GM18868 (cell line): ENCODE data around the gene PHF21A.
"Not testable (repeated sequence)": the region's sequence is repeated elsewhere in the genome, so short reads cannot be mapped to it uniquely, and the experiment has no call there.

Experiments
- ATAC-seq: cut with Tn5 transposase; IDR thresholded peaks from one replicate; pipeline ENCODE4 v1.9.1; 2021; ENCODE audit warnings: mild to moderate bottlenecking, moderate library complexity; ENCODE audit not compliant: unreplicated experiment

PHF21A gene

DNA sequence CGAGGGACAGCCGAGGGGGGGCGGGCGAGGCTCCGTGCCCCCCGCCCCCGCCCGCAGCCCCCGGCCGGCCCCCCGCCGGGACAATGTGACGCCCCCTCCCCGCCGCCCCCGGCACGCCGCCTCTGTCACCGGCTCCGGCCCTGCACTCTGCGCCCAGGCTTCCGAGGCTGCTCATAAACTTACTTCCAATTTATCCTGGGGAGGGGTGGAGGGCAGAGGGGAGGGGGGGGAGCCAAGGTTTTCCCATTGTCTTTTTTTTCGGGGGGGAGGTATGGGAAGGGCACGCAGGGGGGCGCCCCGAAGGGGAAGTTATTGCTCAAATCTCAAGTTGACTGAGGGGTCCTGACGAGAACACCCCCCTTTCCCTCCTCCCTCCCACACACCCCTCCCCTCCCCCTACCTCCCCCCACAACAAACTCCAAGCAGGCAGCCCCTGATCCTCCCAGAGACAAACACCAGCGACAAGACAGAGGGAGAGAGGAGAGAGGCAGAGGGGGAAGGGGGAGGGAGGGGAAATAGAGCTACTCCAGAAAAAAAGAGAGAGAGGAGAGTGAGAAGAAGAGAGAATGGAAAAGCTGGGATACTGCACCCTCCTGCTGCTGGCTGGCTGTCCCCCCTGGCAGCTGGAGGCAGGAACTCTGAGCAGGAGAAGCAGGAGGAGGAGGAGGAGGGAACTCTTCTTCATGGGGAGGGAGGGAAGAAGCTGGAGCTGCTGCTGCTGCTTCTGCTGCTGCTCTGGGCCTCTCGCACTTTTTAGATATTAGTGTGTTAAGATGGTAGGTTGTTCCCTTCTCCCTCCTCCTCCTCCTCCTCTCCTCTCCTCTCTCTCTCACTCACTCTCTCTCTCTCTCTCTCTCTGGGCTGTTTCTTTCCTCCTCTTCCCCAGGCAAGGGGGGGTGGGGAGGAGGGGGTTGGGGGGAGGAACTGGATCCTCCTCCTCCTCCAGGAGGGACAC lies 631 bp downstream of the PHF21A start:
- ATAC-seq, result no peak

DNA sequence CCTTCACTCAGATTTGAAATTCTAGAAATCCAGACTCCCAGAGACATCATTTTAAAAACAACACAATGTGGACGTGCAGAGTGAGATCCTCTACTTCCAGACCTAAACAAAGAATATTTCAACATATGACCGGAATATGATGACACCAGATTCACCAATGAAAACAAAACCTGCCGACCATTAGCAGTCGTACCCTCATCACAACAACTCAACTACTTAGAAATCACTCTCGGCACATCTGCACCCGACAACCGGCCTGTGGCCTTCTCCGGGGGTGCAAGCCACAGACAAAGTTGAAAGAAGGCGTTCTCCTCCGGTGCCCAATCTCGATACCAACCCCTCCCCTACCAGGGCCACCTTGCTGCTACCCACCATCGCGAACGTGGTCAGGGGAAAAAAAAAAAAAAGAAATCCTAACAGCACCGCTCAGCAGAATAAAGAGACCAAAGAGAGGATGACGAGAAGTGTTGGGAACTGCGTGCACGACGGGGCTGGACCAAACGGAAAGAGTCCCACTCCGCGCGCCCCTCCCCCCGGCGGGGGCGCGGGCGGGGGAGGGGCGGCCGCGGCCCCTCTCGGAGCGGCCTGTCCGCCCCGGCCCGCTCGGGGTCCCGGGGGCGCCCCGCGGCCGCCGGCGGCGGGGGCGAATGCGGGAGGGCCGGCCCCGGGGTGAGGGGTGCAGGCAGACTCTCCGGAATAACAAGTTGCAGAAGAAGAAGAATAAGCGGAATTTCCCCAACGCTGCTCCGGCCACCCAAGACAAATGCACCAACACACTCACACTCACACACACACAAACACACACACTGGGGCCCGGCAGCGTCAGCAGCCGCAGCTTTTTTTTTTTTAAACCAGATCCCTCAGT lies 1.7 kb downstream of the PHF21A start:
- ATAC-seq, result peak; percentile 29

DNA sequence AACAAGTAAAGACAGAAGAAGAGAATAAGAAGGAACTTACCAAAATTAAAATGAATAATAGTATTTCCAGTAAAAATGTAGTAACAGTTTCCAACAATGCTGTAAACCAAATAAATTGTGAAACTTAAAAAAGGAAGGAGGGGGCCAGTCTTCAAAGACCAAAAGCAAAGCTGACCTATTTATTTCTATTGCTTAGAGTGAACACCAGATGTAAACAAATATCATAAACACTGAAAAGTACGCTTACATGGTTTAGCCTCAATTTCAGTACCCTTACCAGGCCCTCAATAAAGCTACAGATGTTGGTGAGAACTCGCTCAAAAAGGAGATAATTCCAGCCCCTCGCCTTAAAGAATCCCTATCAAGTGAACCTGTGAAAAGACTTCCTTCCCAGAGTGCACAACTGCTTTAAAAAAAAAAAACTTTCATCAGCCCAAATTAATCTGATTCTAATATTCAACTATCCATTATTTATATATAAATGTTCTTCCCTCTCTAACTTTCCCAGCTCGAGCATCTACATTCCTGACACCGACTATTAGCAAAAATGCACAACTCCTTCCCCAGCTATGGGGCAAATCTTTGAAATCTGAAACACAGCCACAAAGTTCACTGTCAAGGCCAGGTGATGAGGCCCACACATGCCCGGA lies 2.4 kb downstream of the PHF21A start:
- ATAC-seq, result no peak

GRCh38 chr11:46117842-46118241 lies 3.4 kb downstream of the PHF21A start:
- no peak for ATAC-seq

GRCh38 chr11:46116712-46117037 lies 4.6 kb downstream of the PHF21A start:
- ATAC-seq, result not testable (repeated sequence)

GRCh38 chr11:46116007-46116711 lies 5.1 kb downstream of the PHF21A start:
- ATAC-seq, result no peak

DNA sequence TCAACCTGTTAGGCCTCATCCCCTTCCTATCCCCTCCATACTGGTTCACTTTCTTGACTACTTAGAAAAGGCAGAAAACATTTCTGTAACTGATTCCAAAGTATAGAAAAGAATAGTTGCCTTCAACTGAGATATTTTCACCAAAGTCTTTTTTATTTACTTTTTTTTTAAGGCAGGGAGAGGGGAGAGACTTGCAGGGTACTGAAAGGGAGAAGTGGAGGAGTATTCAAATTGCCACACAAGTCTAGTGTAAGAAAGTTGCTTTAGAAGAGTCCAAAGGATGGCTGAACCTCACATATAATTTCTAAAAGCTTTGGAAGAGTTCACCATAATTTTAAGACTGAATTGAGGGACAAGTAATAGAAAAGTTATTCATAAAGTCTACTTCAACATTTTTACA lies 6.3 kb downstream of the PHF21A start:
- ATAC-seq, result no peak

GRCh38 chr11:46114378-46114777 lies 6.9 kb downstream of the PHF21A start:
- no peak for ATAC-seq

DNA sequence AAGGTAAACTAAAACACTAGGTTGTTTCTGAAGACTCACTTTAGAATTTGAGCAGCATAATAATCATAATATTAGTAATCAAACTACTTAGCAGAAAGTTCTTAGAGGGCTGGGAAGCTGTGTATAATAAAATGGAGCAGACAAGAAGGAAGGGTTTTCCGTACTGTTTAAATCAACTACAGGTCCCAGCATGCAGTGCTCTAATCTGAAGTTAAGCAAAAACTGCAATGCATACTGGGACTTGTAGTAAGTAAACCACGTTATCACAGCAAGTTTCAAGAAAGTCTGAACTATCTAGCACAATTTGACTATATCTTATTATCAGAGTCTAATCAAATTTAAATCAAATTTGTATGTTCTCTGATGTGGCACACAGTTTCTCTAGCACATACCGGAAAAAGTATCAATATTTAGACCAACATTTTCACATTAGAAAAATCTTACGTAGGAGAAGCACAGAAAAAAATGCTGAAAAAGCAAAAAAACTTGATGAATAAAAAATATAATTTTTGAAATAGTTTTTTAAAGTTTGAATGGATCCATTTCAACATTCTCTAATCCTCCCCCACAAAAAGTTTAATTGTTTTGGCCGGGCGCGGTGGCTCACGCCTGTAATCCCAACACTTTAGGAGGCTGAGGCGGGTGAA lies 8.2 kb downstream of the PHF21A start:
- peak; percentile 78 for ATAC-seq

DNA sequence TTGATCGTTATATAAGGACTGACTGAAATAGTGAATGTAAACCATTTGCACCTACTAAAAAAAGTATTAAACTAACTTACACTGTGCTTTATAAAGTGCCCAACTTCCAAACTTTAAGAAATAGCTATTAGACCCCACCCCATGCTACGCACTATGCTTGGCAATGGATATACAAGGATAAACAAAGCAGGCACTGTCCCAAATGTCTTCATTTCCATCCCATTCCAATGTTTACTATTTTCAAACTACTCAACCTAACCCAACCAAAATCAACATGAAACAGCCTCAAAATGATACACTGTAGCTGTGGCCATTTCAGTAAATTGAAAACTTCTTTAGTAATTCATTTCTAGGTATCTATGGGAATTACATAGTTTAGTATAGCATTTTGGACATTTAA lies 12.5 kb downstream of the PHF21A start:
- ATAC-seq, result no peak

GRCh38 chr11:46107780-46108179 lies 13.5 kb downstream of the PHF21A start:
- ATAC-seq, result no peak

- no peak for ATAC-seq
Measured at GRCh38 chr11:46107408-46107718, 13.9 kb downstream of the PHF21A start.

GRCh38 chr11:46106530-46107407 lies 14.5 kb downstream of the PHF21A start:
- ATAC-seq, result no peak

DNA sequence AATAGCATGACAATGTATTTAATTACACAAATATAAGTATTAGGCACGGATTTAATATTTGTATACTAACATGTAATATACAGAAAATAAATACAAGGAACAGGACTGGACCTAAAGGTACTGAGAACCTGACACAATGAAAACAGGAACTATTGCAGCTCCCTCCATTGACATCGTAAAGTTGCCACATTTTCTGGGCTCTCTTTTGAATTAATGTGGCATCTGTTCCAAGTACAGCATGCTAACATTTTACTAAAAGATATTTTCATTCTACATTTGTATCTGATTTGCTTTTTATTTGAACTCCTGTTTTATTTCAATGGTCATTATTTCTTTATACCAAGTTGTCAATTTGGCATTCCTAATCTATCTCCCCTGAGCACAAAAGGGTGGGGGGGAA lies 15.3 kb downstream of the PHF21A start:
- ATAC-seq, result no peak

- ATAC-seq, result no peak
Measured at GRCh38 chr11:46105134-46105628, 16.1 kb downstream of the PHF21A start.

DNA sequence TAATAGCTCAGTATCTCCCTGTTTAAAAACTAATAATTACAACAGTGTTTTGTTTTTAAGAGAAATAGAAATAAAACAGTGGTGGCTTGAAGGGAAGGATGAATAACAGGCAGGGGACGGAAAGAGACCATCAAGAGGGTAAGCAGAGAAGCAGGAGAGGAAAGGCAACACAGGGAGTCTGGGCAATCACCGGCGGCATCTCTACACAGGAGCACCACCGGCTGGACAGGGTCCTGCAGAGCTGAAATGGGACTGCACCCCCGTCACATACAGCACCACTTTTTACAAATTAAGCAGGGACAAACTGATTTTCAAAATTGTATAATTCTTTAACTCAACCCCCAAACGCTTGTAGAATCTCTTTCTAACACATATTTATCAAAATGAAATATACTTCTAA lies 18.4 kb downstream of the PHF21A start:
- no peak for ATAC-seq

DNA sequence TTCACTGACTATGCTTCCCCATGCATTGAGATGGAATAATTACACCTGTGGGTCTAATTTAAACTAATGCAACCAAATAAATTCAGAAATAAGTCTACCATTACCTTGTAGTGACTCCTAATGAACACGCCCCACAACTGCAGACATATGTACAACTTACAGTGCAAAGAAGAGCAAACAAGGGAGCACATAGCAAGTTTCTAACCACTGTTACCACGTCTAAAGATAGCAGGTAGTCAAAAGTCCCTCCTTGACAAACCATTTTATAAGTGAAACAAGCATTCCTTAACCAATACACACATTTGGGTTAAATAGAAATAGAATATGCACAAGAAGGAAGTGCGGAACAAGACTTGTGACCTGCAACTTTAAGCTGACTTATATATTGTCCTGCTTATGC lies 20.6 kb downstream of the PHF21A start:
- peak; percentile 92 for ATAC-seq

- peak; percentile 42 for ATAC-seq
Measured at GRCh38 chr11:46099963-46100316, 21.3 kb downstream of the PHF21A start.

- ATAC-seq, result no peak
Measured at GRCh38 chr11:46090375-46090774, 30.9 kb downstream of the PHF21A start.
